Measurements from ENCODE around the gene SALL1. TPM values are rescaled to one million over a fixed set of nuclear protein-coding genes. Genes with fewer than 3 reads are reported as not detected.

Gene SALL1
- total and polyA plus RNA-seq, 2 experiments from 2014 or later = 9.4 to 22.7 TPM

DNA sequence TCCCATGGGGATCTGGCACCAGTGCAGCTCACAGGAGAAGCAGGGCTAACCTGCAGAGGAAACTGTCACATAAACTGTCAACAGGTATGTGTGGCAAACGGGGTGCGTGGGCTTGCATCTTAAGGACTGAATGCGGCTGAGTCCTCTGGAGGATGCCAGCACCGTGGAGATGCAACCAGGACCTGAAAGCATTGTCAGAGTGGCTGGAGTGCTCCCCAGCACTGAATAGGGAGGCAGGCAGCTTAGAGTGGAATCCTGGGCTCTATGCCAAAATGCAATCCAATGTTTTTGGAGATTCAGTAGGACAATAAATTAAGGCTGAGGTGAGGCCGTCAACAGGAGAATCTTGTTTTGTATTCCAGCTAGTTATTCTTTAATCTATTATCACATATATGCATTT lies 21.3 kb upstream of the SALL1 start:
- no peaks in the 10 kb centered on the region for H4K20me1 ChIP-seq (replicated peaks; ENCODE audit: insufficient read depth)
- no peaks in the 10 kb centered on the region; the same call in 2 of the 3 replicates for H3K4me1 Mint-ChIP-seq
- TF ChIP-seq, protein P1, sequence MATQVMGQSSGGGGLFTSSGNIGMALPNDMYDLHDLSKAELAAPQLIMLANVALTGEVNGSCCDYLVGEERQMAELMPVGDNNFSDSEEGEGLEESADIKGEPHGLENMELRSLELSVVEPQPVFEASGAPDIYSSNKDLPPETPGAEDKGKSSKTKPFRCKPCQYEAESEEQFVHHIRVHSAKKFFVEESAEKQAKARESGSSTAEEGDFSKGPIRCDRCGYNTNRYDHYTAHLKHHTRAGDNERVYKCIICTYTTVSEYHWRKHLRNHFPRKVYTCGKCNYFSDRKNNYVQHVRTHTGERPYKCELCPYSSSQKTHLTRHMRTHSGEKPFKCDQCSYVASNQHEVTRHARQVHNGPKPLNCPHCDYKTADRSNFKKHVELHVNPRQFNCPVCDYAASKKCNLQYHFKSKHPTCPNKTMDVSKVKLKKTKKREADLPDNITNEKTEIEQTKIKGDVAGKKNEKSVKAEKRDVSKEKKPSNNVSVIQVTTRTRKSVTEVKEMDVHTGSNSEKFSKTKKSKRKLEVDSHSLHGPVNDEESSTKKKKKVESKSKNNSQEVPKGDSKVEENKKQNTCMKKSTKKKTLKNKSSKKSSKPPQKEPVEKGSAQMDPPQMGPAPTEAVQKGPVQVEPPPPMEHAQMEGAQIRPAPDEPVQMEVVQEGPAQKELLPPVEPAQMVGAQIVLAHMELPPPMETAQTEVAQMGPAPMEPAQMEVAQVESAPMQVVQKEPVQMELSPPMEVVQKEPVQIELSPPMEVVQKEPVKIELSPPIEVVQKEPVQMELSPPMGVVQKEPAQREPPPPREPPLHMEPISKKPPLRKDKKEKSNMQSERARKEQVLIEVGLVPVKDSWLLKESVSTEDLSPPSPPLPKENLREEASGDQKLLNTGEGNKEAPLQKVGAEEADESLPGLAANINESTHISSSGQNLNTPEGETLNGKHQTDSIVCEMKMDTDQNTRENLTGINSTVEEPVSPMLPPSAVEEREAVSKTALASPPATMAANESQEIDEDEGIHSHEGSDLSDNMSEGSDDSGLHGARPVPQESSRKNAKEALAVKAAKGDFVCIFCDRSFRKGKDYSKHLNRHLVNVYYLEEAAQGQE (IDR thresholded peaks at IDR 0.05; ENCODE audit: unreplicated experiment) = no peak
- TF ChIP-seq NANOG (IDR thresholded peaks at IDR 0.05; ENCODE audit: borderline replicate concordance) = no peak
- TF ChIP-seq EZH2phosphoT487 (IDR thresholded peaks at IDR 0.05; ENCODE audit: unreplicated experiment) = no peak
- TF ChIP-seq EZH2 (IDR thresholded peaks at IDR 0.05; ENCODE audit: low read depth, unreplicated experiment) = no peak

GRCh38 chr16:51168755-51169154 lies 17.7 kb upstream of the SALL1 start:
- Mint-ChIP-seq H3K27me3 (ENCODE audit: insufficient read depth, low read depth, poor library complexity) (peaks cover 3% of the 10 kb centered on the region), H3K27ac (no peak overlapping the region), H3K36me3 (ENCODE audit: low read depth) (peaks cover 19% of the 10 kb centered on the region), H3K9me3 (peaks cover 22% of the 10 kb centered on the region), H3K4me3 (no peak overlapping the region), H3K4me1 (peaks cover 13% of the 10 kb centered on the region)
- Histone ChIP-seq H3K36me3 (ENCODE audit: insufficient read depth) (no peaks in the 10 kb centered on the region), H3K9me2 (ENCODE audit: insufficient read depth) (no peaks in the 10 kb centered on the region), H3K4me1 (ENCODE audit: insufficient read depth) (peaks cover 7% of the 10 kb centered on the region; the same call in 1 of the 2 replicates), H3K27ac (ENCODE audit: low read depth) (no peak overlapping the region), H3K4me3 (no peak overlapping the region), H3F3A (replicated peaks; ENCODE audit: low read depth) (no peaks in the 10 kb centered on the region), H3K79me2 (replicated peaks; ENCODE audit: insufficient read depth) (no peaks in the 10 kb centered on the region), H2AFZ (no peak overlapping the region), H3K27me3 (ENCODE audit: insufficient read depth) (no peaks in the 10 kb centered on the region), H4K20me1 (replicated peaks; ENCODE audit: insufficient read depth) (no peaks in the 10 kb centered on the region), H3K4me2 (no peak overlapping the region)
- no peak for DNase-seq (ENCODE audit: low spot score)
- no peak for ATAC-seq
- TF ChIP-seq JUNB (IDR thresholded peaks at IDR 0.05; ENCODE audit: unreplicated experiment) (no peak), CREB1 (CRISPR knock-in tag; IDR thresholded peaks at IDR 0.05; ENCODE audit: low read depth) (no peak), CTCF (conservative IDR thresholded peaks at IDR 0.05; ENCODE audit: low read depth in 2 of 2) (no peak), EZH2phosphoT487 (IDR thresholded peaks at IDR 0.05; ENCODE audit: unreplicated experiment) (no peak), ZNF331 (CRISPR knock-in tag; IDR thresholded peaks at IDR 0.05; ENCODE audit: low read depth) (no peak), STAT1 (IDR thresholded peaks at IDR 0.05; ENCODE audit: unreplicated experiment) (no peak)
- TF ChIP-seq, protein P1 (IDR thresholded peaks at IDR 0.05; ENCODE audit: unreplicated experiment) = no peak

More for the DNA sequence above, 21.3 kb upstream of the SALL1 start:
- H3K36me3 ChIP-seq (ENCODE audit: insufficient read depth) = no peaks in the 10 kb centered on the region
- H3K9me3 Mint-ChIP-seq = peaks cover 22% of the 10 kb centered on the region
- H3K79me2 ChIP-seq (replicated peaks; ENCODE audit: insufficient read depth) = no peaks in the 10 kb centered on the region
- ATAC-seq (no peak), DNase-seq (ENCODE audit: low spot score) (no peak)
- H3K27ac Mint-ChIP-seq = no peak overlapping the region
- H3F3A ChIP-seq (replicated peaks; ENCODE audit: low read depth) = no peaks in the 10 kb centered on the region
- H3K27ac ChIP-seq (ENCODE audit: low read depth) = no peak overlapping the region
- H3K4me3 Mint-ChIP-seq = no peak overlapping the region
- no peaks in the 10 kb centered on the region for H3K9me2 ChIP-seq (ENCODE audit: insufficient read depth)
- H3K4me1 ChIP-seq (ENCODE audit: insufficient read depth) = no peaks in the 10 kb centered on the region; the same call in 1 of the 2 replicates
- peaks cover 19% of the 10 kb centered on the region for H3K36me3 Mint-ChIP-seq (ENCODE audit: low read depth)
- no peak overlapping the region for H3K4me2 ChIP-seq
- H3K27me3 Mint-ChIP-seq (ENCODE audit: insufficient read depth, low read depth, poor library complexity) = peaks cover 6% of the 10 kb centered on the region
- H2AFZ ChIP-seq = no peak overlapping the region
- H3K4me3 ChIP-seq = no peak overlapping the region
- no peaks in the 10 kb centered on the region for H3K27me3 ChIP-seq (ENCODE audit: insufficient read depth)
